ENCODE data around the gene HTRA2. TPM values are rescaled to one million over a fixed set of nuclear protein-coding genes. Genes with fewer than 3 reads are reported as not detected.

Gene HTRA2
- total RNA-seq, 6 donors from 2014 or later, result 11.8 to 36.9 (median 27.2) TPM

- ATAC-seq (ENCODE audit: low FRiP score in 2 of 2), result no peak
- Histone ChIP-seq H3K4me1 (peaks cover 35 to 43% (median 39%) of the 10 kb centered on the region in 4 donors), H3K36me3 (peaks cover 0 to 10% (median under 1%) of the 10 kb centered on the region in 4 donors), H3K27ac (no peak overlapping the region), H3K9me3 (no peaks in the 10 kb centered on the region), H3K4me3 (no peak overlapping the region), H3K27me3 (peaks cover 6 to 40% (median 30%) of the 10 kb centered on the region in 4 donors)
- no peak for DNase-seq
- WGBS, 2 donors, result 71 to 88% methylated on average over 4 of the region's 4 CpGs
- TF ChIP-seq POLR2AphosphoS5 (IDR thresholded peaks at IDR 0.05) (no peak), CTCF (IDR thresholded peaks at IDR 0.05) (no peak)
Observed at GRCh38 chr2:74510272-74510671, 19.5 kb upstream of the HTRA2 start.

- no peak for ATAC-seq (ENCODE audit: low FRiP score in 2 of 2)
- peaks cover 6 to 50% (median 40%) of the 10 kb centered on the region in 4 donors for H3K27me3 ChIP-seq
- DNase-seq, result no peak
- H3K36me3 ChIP-seq, result no peaks in the 10 kb centered on the region
- H3K4me1 ChIP-seq, result peaks cover 35 to 43% (median 39%) of the 10 kb centered on the region in 4 donors
- H3K9me3 ChIP-seq, result no peaks in the 10 kb centered on the region
- TF ChIP-seq POLR2A (IDR thresholded peaks at IDR 0.05) (no peak), POLR2AphosphoS5 (IDR thresholded peaks at IDR 0.05) (no peak), EP300 (IDR thresholded peaks at IDR 0.05) (no peak), CTCF (IDR thresholded peaks at IDR 0.05) (no peak)
- H3K27ac ChIP-seq, result no peak overlapping the region
- 28 to 42% methylated on average over 11 of the region's 11 CpGs for WGBS, 2 donors
- no peak overlapping the region for H3K4me3 ChIP-seq
Observed at GRCh38 chr2:74511104-74511989, 18.4 kb upstream of the HTRA2 start.

GRCh38 chr2:74512744-74513604 is 16.8 kb upstream of the HTRA2 start:
- H3K27ac ChIP-seq, result no peak overlapping the region
- no peak overlapping the region for H3K4me3 ChIP-seq
- TF ChIP-seq EP300 (IDR thresholded peaks at IDR 0.05), result no peak
- H3K27me3 ChIP-seq, result peaks cover 6 to 62% (median 44%) of the 10 kb centered on the region in 4 donors
- 4 to 23% methylated on average over 8 to 9 of the region's 36 CpGs for WGBS, 2 donors
- no peak for ATAC-seq (ENCODE audit: low FRiP score in 2 of 2)
- no peaks in the 10 kb centered on the region for H3K9me3 ChIP-seq
- peaks cover 30 to 35% (median 33%) of the 10 kb centered on the region in 4 donors for H3K4me1 ChIP-seq
- peak in 1 of 2 donors; percentile 73 for DNase-seq
- H3K36me3 ChIP-seq, result no peaks in the 10 kb centered on the region

GRCh38 chr2:74513605-74514367 is 15.9 kb upstream of the HTRA2 start:
- ATAC-seq (ENCODE audit: low FRiP score in 2 of 2) (no peak), DNase-seq (peak in 1 of 2 donors; percentile 72)
- TF ChIP-seq POLR2AphosphoS5 (IDR thresholded peaks at IDR 0.05) (peak; percentile 31 to 46), EP300 (IDR thresholded peaks at IDR 0.05) (no peak)
- 9 to 11% methylated on average over 32 to 46 of the region's 52 CpGs for WGBS, 2 donors
- peaks cover 6 to 62% (median 44%) of the 10 kb centered on the region in 4 donors for H3K27me3 ChIP-seq
- peaks cover 25 to 31% (median 29%) of the 10 kb centered on the region in 4 donors for H3K4me1 ChIP-seq
- no peaks in the 10 kb centered on the region for H3K9me3 ChIP-seq
- H3K36me3 ChIP-seq, result no peaks in the 10 kb centered on the region
- peak overlapping the region in 1 of 4 donors; percentile 5 for H3K4me3 ChIP-seq
- no peak overlapping the region for H3K27ac ChIP-seq

- TF ChIP-seq POLR2A (IDR thresholded peaks at IDR 0.05) (no peak), CTCF (IDR thresholded peaks at IDR 0.05) (no peak), POLR2AphosphoS5 (IDR thresholded peaks at IDR 0.05) (no peak), EP300 (IDR thresholded peaks at IDR 0.05) (no peak)
- peak in 1 of 2 donors; percentile 86 for DNase-seq
- Histone ChIP-seq H3K36me3 (no peaks in the 10 kb centered on the region), H3K27me3 (peaks cover 6 to 62% (median 44%) of the 10 kb centered on the region in 4 donors), H3K27ac (no peak within 1 kb of the TSS), H3K9me3 (no peaks in the 10 kb centered on the region), H3K4me3 (peak within 1 kb of the TSS in 1 of 4 donors; percentile 49), H3K4me1 (peaks cover 25 to 31% (median 29%) of the 10 kb centered on the region in 4 donors)
- peak in 1 of 2 donors; percentile 9 for ATAC-seq (ENCODE audit: low FRiP score in 2 of 2)
- WGBS, 2 donors, result 0 to 5% methylated on average over 2 to 37 of the region's 82 CpGs
Observed at GRCh38 chr2:74514368-74515270, 15.1 kb upstream of the HTRA2 start, which contains the start of gene TLX2. TLX2 (plus strand) TSS chr2:74514450; CDS start chr2:74514807, 357 bp downstream.
